T-helper 22 cell (primary cell): ENCODE measurements around the gene MRPL49.
"Not testable (repeated sequence)": the region's sequence is repeated elsewhere in the genome, so short reads cannot be mapped to it uniquely, and the experiment has no call there.

Experiments
- DNase-seq: peaks from one replicate; pipeline ENCODE4 v3.0.0-alpha.2; 2020; ENCODE audit warnings: low read depth

MRPL49 gene

DNA sequence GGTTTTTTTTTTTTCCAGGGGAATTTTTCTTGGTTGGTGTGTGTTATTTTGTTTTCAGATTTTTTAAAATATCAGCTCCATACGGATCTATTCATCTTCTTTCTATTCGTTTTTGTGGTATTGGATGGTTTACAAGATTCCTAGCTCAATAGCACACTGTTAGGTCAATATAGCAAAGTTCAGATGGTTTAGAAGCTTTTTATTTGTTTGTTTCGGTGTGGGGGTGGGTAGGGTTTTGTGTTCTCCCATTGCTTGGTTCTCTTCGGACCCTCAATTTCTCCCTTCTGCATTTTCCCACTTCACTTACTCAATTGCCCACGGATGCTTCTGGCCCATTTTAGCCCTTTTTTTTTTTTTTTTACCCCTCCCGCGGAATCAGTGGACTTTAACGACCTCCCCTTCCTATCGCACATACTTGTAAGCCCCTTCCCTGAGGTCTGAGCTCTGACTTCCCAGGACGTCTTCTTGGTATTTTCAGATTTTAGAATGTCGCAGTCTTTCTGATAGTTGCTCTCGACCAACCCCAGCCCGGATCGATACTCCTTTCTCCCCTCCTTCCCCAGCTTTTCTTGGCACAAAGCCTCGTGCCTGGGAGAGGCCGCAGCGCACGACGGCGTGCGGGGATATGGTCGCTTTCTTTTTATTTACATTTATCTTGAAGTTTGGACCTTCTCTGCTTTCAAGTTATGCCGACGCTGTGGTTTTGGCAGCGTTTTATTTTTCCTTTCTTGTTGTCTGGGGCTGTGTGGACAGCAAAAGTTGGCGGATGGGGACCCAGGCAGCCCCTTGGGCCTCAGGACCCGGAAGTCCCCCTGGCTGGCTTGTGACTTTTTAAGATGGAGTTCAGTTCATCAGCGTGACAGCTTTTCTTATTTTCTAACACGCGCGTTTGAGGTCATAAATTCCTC lies 43.5 kb downstream of the MRPL49 start:
- no peak for DNase-seq

DNA sequence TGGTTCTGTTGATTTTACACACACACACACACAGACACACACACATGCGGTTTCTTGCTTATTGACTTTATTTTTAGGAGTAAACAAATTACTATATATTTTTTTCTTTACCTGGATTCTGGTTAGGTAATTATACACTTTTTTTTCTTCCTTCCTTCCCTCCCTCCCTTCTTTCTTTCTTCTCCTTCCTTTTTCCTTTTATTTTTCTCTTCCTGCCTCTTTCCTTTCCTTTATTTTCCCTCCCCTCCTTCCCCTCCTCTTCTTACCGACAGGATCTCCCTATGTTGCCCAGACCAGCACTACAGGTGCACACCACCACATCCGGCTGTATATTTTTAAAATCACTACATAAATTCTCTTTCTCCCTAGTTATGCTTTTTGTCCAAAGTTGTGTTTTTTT lies 44.8 kb downstream of the MRPL49 start:
- DNase-seq: no peak

DNA sequence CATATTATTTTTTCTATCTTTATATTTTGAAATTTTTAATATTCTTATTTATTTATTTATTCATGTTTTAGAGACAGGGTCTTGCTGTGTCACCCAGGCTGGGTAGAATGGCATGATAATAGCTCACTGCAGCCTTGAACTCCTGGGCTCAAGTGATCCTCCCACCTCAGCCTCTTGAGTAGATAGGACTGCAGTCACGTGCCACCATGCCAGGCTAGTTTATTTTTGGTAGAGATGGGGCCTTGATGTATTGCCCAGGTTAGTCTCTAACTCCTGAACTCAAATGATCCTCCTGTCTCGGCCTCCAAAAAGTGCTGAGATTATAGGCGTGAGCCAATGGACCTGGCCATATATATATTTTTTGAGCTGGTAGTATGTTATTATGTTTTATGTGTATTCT lies 45.5 kb downstream of the MRPL49 start:
- DNase-seq: no peak

DNA sequence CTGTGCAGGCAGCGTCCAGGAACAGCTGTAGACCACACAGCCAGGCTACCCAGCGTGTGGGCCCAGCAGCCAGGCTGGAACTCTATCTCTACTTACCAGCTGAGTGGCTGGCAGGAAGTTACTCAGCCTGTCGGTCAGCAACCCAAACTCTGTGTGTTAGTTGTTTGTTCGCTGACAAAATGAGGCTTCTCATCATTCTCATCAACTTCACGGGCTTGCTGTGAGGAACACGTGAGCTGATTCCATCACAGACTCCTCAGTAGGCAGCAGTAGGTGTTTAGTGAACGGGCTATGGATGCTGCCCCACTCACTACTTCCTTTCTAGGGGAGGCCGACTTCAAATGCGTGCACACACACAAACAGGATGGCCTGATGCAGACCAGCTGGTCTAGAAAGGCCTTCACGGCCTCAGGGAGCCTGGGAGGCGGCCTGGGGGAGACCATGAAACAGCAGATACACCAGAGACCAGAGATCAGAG lies 47.1 kb downstream of the MRPL49 start:
- DNase-seq: no peak

DNA sequence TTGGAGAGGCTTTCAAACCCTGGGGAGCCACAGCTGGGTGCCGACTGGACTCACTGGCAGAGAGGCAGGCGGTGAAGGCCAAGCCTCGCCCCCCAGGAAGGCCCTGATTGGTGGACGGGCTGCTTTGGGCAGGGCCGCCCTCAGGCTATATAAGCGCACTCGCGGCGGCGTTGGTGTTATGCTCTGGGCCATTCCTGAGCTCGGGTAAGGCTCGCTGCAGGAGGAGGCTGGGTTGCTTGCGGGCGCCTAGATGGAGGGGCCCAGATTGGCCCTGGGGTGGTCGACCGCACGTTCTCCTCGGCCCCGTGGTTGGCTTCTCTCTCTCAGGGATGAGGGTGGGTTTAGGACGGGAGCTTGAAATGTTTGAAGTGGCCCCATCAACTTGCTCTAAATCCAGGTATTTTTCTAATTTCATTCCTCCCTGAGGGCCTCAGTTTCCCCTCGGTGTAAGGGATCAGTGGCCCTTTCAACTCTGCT lies 48.0 kb downstream of the MRPL49 start, which contains the start of gene SPDYC:
SPDYC (plus strand) TSS at position 176 of the 477 bp plus-strand sequence. CDS start 1,125 bp downstream, outside the sequence.
- DNase-seq: no peak

DNA sequence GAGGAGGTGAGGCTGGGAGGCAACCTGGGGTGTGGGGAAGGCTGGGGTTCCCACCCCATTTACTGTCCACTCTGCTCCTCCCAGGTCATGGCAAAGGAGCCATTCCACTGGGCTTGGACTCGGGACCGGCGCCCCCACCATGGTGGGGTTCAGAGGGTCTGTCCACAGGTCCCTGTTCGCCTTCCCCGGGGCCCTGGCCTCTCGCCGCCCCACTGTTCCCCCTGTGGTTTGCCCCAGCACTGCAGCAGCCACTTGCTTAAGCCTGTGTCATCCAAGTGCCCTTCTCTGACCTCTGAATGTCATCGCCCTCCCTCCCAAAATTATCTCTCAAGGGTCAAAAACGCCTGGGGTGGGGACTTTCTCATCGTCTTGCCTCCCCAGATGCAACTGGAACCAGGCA lies 50.5 kb downstream of the MRPL49 start:
- DNase-seq: no peak

DNA sequence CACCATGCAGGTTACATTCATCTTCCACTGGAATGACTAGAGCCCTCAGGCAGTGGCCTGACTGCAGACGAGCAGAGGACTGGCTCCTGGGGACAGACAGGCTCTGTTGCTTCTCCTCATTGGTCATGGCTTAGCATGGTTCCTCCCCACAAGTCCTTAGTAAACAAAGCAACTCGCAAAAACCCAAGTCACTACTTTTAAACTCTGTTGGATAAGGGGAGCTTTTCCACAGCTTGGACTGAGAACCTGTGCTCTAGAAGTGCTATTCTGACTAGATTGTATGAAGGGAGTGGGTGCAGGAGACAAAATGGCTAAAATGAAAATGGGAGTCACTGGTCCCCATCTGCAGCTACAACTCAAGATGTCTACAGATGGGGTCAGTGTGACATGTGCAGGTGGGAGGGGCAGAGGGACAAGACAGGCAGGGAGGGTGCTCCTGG lies 52.5 kb downstream of the MRPL49 start:
- DNase-seq: not testable (repeated sequence)
